H54 (cell line): ENCODE data around the gene NEDD8.

Source experiments
- DNase-seq: peaks from one replicate; pipeline ENCODE4 v3.0.0; 2011; ENCODE audit warnings: low spot score, mixed read lengths; ENCODE audit not compliant: insufficient read length
- FAIRE-seq: peaks from 3 replicates; lab custom pipeline; 2011; peaks lifted over from hg19 to GRCh38; lab: Jason Lieb, UNC
- POLR2A ChIP-seq: IDR thresholded peaks from 2 replicates; pipeline ENCODE4 v1.6.1; 2011; ENCODE audit warnings: low read depth, mild to moderate bottlenecking, low read length

NEDD8 gene

DNA sequence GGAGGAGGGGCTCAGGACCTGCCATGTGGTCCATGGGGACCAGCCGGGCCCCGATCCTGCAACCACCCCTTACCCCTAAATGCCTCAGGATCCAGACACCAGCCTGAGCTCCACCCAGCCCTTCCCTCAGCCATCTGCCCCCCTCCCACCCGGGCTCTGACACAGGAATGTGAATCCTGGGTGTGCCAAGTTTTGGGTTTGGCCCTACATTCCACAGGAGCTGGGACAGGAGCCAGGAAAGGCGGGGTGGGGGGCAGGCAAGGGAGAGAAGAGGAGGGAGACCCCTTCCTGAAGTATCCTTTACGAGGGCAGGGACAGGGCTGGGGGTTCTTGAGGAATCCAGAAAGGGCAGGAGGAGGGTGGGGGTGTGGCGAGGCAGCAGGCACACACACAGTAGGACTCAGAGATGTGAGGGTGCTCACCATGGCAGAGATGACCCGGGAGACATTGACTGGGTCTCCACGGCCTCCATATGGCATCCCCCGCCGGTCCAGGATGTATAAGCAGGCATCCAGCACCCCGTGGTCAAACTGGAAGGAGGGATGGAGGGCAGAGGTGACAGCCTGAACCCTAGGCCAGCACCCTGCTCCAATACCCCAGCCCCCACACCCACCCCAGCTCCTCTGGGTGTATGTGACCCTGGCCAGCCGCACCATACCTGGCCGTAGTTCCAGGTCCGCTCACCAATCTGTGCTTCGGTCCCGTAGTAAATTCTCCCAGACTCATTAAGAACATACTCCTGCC is 27.3 kb upstream of the NEDD8 start:
- FAIRE-seq (no peak), DNase-seq (no peak)
- no peak for TF ChIP-seq POLR2A

- no peak for DNase-seq
- no peak for TF ChIP-seq POLR2A
- FAIRE-seq: no peak
These were observed 26.5 kb upstream of the NEDD8 start for GRCh38 chr14:24258548-24259265.

DNA sequence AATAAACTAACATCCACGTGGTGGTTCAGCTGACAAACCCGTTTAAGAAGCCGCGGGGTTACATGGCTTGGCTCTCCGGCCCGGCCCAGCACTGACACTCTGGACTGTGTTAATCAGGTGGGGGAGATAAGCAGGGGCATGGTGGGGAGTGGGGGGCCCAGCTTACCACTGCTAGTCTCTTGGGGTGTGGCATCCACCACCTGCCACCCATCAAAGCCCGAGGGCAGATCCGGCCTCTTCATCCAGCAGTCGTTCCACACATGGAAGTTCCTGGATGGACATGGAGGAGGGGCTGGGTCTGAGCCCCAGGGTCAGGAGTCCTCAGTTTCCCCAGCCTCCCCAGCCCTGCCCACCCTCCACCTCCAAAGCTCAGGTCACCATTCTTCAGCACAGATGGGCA is 26.0 kb upstream of the NEDD8 start:
- no peak for TF ChIP-seq POLR2A
- no peak for FAIRE-seq

DNA sequence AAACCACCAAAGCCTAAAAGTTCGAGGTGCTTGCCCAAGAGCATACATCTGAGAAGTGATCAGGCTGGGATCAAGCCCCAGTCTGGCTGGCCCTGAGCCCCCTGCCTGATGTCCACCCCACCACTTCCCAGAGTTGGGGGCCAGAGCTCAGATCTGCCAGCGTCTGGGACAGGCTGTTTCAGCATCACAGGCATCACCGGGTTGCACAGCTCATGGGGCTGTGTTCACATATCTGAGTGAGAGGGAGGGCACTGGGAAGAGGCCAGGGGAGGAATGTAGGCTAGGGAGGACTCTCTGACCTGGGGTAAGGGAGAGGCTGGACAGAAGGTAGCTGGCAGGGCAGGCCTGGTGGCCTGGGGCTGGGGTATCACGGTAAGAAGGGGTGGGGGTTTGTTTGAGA is 24.8 kb upstream of the NEDD8 start:
- no peak for DNase-seq
- no peak for TF ChIP-seq POLR2A
- FAIRE-seq: no peak

More for the DNA sequence above, 26.0 kb upstream of the NEDD8 start:
- DNase-seq: no peak

DNA sequence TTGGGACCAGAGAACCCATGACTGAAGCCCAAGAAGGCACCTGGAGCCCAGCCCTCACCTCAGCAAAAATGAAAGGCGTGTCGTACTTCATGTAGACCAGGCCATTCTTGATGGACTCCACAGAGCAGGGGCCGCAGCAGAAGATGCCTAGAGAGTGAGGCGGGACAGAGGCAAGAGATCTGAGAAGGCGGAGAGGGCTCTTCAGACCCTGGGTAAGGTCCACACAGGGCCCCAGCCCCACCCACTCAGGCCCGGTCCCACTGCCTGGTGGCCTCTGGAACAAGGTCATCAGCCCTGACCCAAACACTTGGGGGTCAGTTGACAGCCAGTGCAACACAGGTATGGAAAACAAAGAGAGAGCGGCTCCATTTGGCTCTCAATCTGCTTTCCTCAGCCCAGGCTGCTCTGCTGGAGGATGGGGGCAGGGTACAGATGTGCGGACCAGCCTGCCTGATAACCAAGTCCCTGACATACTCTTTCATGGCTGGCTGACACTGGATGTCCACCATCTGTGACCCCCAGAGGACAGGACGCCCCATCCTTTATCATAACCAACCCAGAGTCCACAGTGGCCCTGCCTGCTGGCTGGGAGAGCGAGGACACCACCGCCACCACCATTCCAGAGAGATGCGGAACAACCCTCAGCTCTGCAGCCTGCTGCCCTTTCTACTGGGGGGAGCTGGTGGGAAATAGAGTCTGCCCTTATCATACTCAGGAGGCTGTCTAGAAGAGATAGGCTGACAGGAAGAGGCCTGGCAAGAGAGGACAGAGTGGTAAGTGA is 24.0 kb upstream of the NEDD8 start:
- DNase-seq (no peak), FAIRE-seq (no peak)
- TF ChIP-seq POLR2A: no peak

- DNase-seq: no peak
- FAIRE-seq: no peak
- TF ChIP-seq POLR2A: no peak
These were observed 23.3 kb upstream of the NEDD8 start for GRCh38 chr14:24255438-24255837.

- TF ChIP-seq POLR2A: no peak
- no peak for FAIRE-seq
- no peak for DNase-seq
These were observed 22.6 kb upstream of the NEDD8 start for GRCh38 chr14:24254630-24255392.

GRCh38 chr14:24253936-24254335 is 21.8 kb upstream of the NEDD8 start:
- DNase-seq (no peak), FAIRE-seq (no peak)
- TF ChIP-seq POLR2A: no peak

DNA sequence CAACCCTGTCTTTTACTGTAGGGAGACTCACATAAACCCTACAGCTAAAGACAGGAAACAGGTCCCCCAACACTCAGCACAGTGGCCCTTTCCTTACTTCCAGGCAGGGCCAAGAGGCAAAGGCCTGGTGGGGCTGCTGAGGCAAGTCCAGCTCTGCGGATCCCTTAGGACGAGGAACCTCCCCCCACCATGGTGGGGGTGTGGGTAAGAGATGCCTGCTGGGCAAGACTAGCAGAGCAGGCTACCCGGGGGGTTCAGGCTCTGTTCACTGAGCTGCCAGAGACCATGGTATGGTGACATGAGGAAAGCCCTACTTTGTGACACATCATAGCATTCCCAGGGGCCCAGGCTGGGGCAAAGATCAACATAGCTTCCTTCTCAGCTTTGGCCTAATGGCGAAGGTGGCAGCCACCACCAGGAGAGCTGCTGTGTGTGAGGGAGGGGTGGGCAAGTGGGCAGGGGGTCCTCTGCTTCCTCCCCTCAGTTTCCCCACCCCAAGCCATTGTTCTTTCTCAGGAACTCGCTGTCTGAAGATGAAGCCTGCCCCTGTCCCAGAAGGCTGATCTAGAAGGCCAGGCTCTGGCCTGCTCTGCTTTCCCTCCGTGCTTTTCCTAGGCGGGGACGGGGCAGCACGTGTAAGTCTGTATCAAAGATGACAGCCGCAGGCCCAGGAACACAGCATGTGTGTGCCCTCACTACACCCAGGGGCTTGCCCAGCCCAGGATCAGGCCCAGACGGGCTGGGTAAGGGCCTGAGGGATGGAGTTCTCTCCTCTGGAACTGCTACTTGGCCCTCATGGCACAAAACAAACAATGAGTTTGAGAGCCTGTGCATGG is 20.3 kb upstream of the NEDD8 start:
- no peak for FAIRE-seq
- no peak for TF ChIP-seq POLR2A
- DNase-seq: no peak

DNA sequence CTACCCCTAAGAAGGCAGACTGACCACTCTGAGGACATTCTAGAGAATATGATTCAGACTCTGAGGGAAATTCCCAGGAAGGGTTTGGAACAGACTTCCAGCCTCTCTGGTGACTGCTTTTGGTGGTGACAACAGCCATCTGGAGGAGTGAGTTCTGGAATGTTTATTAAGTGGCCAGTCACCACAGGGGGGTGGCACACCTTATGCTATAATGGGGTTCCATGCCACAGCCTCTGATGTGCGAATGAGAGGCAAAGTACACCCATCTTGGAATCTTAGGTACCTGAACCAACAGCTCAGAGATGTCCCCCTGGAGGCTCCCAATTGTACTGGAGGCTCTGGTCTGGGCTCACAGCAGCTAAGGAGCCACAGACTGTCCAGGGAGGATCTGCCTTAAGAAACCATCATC is 19.7 kb upstream of the NEDD8 start:
- DNase-seq (no peak), FAIRE-seq (no peak)
- no peak for TF ChIP-seq POLR2A

GRCh38 chr14:24250354-24250753 is 18.2 kb upstream of the NEDD8 start:
- DNase-seq (no peak), FAIRE-seq (no peak)
- no peak for TF ChIP-seq POLR2A

GRCh38 chr14:24249230-24250021 is 17.3 kb upstream of the NEDD8 start:
- no peak for FAIRE-seq
- no peak for DNase-seq
- TF ChIP-seq POLR2A: no peak
